HG02884 (cell line): ENCODE data around the gene CC2D1A.

Source experiments
- ATAC-seq: cut with Tn5 transposase; IDR thresholded peaks from one replicate; pipeline ENCODE4 v1.9.1; 2021; ENCODE audit warnings: mild to moderate bottlenecking, moderate library complexity; ENCODE audit not compliant: unreplicated experiment

CC2D1A gene

DNA sequence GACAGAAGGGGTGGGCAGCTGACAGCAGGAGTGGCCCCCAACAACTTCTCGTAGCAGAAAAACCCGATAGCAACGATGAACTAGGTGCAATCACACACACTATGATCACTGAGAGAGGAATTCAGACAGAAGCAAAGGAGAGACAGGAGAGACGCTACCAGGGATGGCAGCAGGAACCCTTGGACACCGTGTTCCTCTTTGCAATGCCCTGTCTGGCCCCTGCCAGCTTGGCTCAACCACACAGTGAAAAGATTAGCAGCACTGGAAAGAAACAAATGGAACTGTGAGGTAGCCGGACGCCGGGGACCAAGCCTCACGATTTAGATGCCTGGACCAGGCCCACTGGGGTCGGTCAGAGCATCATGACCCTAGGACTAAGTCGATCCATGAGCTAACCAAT lies 69.9 kb downstream of the CC2D1A start:
- ATAC-seq: no peak

GRCh38 chr19:13976446-13976845 lies 70.4 kb downstream of the CC2D1A start:
- no peak for ATAC-seq

- no peak for ATAC-seq
Measured at GRCh38 chr19:13977803-13978202, 71.8 kb downstream of the CC2D1A start.

GRCh38 chr19:13978351-13979243 lies 72.6 kb downstream of the CC2D1A start:
- no peak for ATAC-seq

- no peak for ATAC-seq
Measured at GRCh38 chr19:13979244-13979615, 73.2 kb downstream of the CC2D1A start.

- ATAC-seq: no peak
Measured at GRCh38 chr19:13979686-13980085, 73.7 kb downstream of the CC2D1A start.

GRCh38 chr19:13980340-13980739 lies 74.3 kb downstream of the CC2D1A start:
- ATAC-seq: no peak
